ENCODE data around the gene PIK3R2. TPM values are rescaled to one million over a fixed set of nuclear protein-coding genes. Genes with fewer than 3 reads are reported as not detected.

The PIK3R2 gene
- total and polyA plus RNA-seq, 10 donors = 4.2 to 22.7 (median 13.9) TPM

- Histone ChIP-seq H3K27ac (peak overlapping the region; percentile 83 to 95 (median 92)), H3K9me3 (no peaks in the 10 kb centered on the region), H3K4me1 (peaks cover 32 to 68% (median 60%) of the 10 kb centered on the region in 6 donors), H3K27me3 (replicated peaks in 1 of 7) (no peaks in the 10 kb centered on the region), H3K4me3 (peak overlapping the region in 4 of 8 donors; percentile 16 to 58 (median 24)), H3K36me3 (peaks cover 0 to 58% (median 38%) of the 10 kb centered on the region in 6 donors)
- TF ChIP-seq POLR2AphosphoS5 (IDR thresholded peaks at IDR 0.05) = peak in 2 of 3 donors; percentile 56 to 66
- TF ChIP-seq POLR2A (IDR thresholded peaks at IDR 0.05) = no peak
- no peak for TF ChIP-seq CTCF (IDR thresholded peaks at IDR 0.05 in 8 of 11, conservative IDR thresholded peaks at IDR 0.05 in 3 of 11)
- 85 to 92% (median 87%) methylated on average over 55 to 66 of the region's 66 CpGs for WGBS, 5 donors
- intact Hi-C loops (cut with DNase I; ENCODE audit: low total_unique reads) = no loop called here
- peak; percentile 87 for DNase-seq
Measured at GRCh38 chr19:18168673-18169381, 15.9 kb downstream of the PIK3R2 start.

- Histone ChIP-seq H3K4me3 (peak overlapping the region in 3 of 8 donors; percentile 3 to 58 (median 30)), H3K27ac (peak overlapping the region; percentile 63 to 95 (median 92))
- 33 to 43% (median 37%) methylated on average over 16 of the region's 16 CpGs for WGBS, 5 donors
Measured at GRCh38 chr19:18170714-18171255, 17.8 kb downstream of the PIK3R2 start.

GRCh38 chr19:18171605-18172327 lies 18.8 kb downstream of the PIK3R2 start:
- Histone ChIP-seq H3K27ac (peak overlapping the region; percentile 63 to 95 (median 92)), H3K4me1 (peaks cover 40 to 97% (median 84%) of the 10 kb centered on the region in 6 donors)
- intact Hi-C loops (cut with DNase I; ENCODE audit: low total_unique reads) = no loop called here

More at GRCh38 chr19:18170714-18171255, 17.8 kb downstream of the PIK3R2 start:
- peak; percentile 86 for DNase-seq
- Histone ChIP-seq H3K36me3 (peaks cover 0 to 48% (median 35%) of the 10 kb centered on the region in 6 donors), H3K27me3 (replicated peaks in 1 of 7) (no peaks in the 10 kb centered on the region), H3K9me3 (no peaks in the 10 kb centered on the region), H3K4me1 (peaks cover 40 to 87% (median 75%) of the 10 kb centered on the region in 6 donors)
- intact Hi-C loops (cut with DNase I; ENCODE audit: low total_unique reads) = no loop called here
- TF ChIP-seq POLR2A (IDR thresholded peaks at IDR 0.05) = peak in 1 of 3 donors; percentile 5
- no peak for TF ChIP-seq CTCF (IDR thresholded peaks at IDR 0.05 in 8 of 11, conservative IDR thresholded peaks at IDR 0.05 in 3 of 11)
- TF ChIP-seq POLR2AphosphoS5 (IDR thresholded peaks at IDR 0.05) = peak in 2 of 3 donors; percentile 10 to 83

More at GRCh38 chr19:18171605-18172327, 18.8 kb downstream of the PIK3R2 start:
- TF ChIP-seq POLR2A (IDR thresholded peaks at IDR 0.05) = no peak
- TF ChIP-seq POLR2AphosphoS5 (IDR thresholded peaks at IDR 0.05) = peak in 2 of 3 donors; percentile 23 to 39
- TF ChIP-seq CTCF (IDR thresholded peaks at IDR 0.05 in 8 of 11, conservative IDR thresholded peaks at IDR 0.05 in 3 of 11) = no peak
- 75 to 85% (median 80%) methylated on average over 7 to 8 of the region's 8 CpGs for WGBS, 5 donors
- DNase-seq = no peak
- Histone ChIP-seq H3K27me3 (replicated peaks in 1 of 7) (no peaks in the 10 kb centered on the region), H3K4me3 (peak overlapping the region in 1 of 8 donors; percentile 98), H3K36me3 (peaks cover 0 to 48% (median 34%) of the 10 kb centered on the region in 6 donors), H3K9me3 (no peaks in the 10 kb centered on the region)
